ENCODE data around the gene ANKRD13A.
"Not testable (repeated sequence)": the region's sequence is repeated elsewhere in the genome, so short reads cannot be mapped to it uniquely, and the experiment has no call there.

The ANKRD13A gene

DNA sequence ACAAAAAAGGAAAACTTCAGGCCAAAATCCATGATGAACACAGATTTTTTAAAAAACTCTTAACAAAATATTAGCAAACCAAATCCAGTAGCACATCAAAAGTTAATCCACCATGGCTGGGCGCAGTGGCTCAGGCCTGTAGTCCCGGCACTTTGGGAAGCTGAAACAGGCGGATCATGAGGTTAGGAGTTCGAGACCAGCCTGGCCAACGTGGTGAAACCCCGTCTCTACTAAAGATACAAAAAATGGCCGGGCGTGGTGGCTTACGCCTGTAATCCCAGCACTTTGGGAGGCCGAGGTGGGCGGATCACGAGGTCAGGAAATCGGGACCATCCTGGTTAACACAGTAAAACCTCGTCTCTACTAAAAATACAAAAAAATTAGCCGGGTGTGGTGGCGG is 13.0 kb upstream of the ANKRD13A start:
- DNase-seq = not testable (repeated sequence)

DNA sequence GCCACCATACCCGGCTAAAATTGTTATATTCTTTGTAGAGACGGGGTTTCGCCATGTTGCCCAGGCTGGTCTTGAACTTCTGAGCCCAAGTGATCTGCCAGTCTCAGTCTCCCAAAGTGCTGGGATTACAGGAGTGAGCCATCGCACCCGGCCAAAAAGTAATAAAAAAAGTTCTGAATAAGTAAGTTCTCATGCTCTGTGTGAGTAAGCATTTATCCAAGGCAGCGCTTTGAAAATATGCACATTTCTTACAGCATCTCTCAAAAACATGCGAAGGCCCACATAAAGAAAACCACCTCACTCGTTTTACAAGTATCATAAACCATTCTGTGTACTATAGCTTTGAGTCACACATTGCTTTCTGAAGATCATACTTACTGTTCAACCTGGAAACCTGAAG is 11.6 kb upstream of the ANKRD13A start:
- peak; percentile 41 for DNase-seq

DNA sequence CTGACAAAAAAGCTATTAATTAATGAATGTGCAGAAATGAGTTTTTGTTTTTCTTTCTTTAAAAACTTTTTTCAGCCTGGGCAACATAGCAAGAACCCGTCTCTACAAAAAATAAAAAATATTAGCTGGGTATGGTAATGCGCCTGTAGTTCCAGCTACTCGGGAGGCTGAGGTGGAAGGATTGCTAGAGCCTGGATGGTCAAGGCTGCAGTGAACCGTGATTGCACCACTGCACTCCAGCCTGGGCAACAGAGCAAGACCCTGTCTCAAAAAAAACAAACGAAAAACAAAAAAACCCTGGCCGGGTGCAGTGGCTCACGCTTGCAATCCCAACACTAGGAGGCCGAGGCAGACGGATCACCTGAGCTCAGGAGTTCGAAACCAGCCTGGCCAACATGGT is 11.0 kb upstream of the ANKRD13A start:
- no peak for DNase-seq

- no peak for DNase-seq
Observed at GRCh38 chr12:109988903-109989302, 10.3 kb upstream of the ANKRD13A start.

DNA sequence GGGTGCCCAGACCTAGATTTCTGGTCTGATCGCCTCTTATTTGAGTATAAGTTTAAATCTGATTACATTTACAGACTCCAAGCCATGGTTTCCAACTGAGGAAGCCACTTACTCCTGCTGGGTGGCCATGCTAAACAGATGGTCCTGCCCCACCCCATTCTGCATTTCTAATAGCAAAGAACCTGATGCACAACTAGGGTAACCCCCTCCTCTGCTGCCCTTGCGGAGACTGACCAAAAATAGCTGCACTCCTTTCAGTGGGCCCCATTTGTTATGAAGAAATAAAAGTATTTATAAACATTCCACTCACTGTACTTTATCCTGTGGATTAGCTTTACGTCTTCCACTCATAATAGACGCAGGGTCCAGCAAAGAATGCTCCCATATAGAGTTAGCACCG is 9.8 kb upstream of the ANKRD13A start:
- no peak for DNase-seq

DNA sequence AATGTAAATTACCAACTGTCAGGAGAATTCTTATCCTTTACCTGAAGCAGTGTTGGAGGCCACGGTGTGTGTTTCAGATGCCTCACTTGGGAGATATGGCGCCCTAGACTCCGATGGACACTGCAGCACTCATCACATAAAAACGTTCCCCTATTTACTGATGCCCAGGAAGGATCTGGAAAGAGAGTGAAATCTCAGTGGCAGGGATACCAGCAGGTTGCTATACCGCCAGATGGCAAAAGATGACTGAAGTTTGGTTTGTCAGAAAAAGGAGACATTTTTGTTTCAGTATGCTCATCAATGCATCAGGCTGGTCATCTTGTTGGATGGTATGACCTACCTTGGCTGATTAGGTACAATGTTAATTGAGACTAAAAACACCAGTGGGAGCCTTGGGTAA is 7.6 kb upstream of the ANKRD13A start:
- DNase-seq = no peak

GRCh38 chr12:109993091-109993490 is 6.1 kb upstream of the ANKRD13A start:
- no peak for DNase-seq

DNA sequence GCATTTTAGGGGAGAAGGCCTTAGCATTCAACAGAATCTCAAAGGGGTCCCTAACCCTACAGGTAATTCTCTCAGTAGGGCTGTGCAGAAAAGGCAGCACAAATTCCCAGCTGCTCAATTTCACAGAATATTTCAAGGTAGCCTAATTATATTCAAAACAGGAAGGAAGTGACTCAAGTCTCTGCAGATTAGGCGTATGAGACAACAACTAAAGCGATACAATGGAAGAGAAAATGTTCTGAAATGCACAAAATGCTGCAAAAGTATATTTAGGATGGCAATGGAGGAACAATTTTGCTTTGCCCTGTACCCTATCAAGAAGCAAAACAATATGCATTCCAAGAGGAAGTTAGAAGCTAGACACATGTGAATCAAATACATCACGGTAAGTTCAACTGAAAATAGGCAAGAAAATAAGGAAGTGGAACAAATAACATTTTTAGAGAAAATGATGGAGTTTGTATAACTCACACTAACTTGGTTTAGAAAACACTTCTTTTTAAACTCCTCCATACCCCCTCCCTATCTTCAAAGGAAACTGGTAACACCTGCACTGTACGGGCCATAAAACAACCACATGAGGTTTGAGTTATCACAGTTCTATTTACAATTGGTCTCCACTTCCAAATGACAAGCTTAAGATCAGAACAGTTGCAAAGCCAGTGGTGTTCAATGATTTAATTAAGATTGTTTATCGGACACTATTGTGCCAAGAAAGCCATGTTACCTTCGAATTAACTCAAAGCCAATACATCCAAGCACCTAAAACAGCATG is 4.6 kb upstream of the ANKRD13A start:
- no peak for DNase-seq

GRCh38 chr12:109995361-109995685 is 3.9 kb upstream of the ANKRD13A start:
- no peak for DNase-seq

GRCh38 chr12:109995686-109996482 is 3.3 kb upstream of the ANKRD13A start, which contains the start of gene GIT2:
Gene GIT2, minus strand, starts transcription at chr12:109996368. Its CDS starts 144 bp downstream, at chr12:109996224.
- peak; percentile 96 for DNase-seq

- no peak for DNase-seq
Observed at GRCh38 chr12:109996483-109996853, 2.8 kb upstream of the ANKRD13A start.

GRCh38 chr12:109997393-109997792 is 1.8 kb upstream of the ANKRD13A start:
- DNase-seq = no peak

DNA sequence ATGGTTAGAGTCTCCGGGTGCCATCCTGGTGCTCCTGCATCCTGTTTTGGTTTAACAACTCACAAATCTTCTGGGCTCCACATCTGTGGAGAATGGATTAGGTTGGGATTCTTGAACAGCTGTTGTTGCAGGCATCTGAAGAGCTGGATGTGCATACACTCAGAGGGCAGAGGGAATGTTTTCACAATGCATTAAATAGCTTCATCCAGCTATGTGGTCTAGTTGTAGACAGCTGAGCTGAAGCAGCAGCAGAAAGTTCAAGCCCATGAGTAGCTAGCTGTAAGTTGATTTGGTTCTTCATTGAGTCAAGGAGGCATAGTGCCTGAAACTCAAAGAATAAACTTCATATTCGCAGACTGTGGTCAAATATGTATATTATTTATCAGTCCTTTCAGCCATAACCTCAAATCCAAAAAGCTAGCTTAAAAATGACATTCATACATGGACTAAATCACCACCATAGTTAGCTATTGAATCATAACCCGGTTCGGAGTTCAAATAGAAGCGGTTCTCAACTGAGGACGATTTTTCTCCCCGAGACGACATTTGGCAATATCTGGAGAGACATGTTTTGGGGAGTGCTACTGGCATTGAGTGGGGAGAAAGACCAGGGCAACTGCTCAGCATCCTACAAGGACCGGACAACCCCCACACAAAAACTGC is 858 bp upstream of the ANKRD13A start:
- no peak for DNase-seq

- DNase-seq = no peak
Observed at GRCh38 chr12:109999649-109999971, 380 bp downstream of the ANKRD13A start.

- DNase-seq = no peak
Observed at GRCh38 chr12:109999983-110000505, 814 bp downstream of the ANKRD13A start.

DNA sequence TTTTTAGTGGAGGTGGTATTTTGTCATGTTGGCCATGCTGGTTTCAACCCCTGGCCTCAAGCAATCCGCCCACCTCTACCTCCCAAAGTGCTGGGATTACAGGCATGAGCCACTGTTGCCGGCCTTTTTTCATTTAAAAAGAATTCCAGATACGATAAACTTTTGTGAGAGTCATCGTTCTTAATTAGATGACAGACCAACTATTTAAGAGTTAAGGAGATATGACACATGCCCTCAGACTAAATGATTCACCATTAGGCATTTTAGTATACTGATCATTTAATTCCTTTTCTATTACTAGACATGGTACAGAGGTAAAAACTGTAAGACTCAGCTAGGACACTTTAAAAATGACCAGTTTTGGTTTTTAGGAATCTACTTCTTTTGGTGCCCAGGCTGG is 2.4 kb downstream of the ANKRD13A start:
- no peak for DNase-seq

DNA sequence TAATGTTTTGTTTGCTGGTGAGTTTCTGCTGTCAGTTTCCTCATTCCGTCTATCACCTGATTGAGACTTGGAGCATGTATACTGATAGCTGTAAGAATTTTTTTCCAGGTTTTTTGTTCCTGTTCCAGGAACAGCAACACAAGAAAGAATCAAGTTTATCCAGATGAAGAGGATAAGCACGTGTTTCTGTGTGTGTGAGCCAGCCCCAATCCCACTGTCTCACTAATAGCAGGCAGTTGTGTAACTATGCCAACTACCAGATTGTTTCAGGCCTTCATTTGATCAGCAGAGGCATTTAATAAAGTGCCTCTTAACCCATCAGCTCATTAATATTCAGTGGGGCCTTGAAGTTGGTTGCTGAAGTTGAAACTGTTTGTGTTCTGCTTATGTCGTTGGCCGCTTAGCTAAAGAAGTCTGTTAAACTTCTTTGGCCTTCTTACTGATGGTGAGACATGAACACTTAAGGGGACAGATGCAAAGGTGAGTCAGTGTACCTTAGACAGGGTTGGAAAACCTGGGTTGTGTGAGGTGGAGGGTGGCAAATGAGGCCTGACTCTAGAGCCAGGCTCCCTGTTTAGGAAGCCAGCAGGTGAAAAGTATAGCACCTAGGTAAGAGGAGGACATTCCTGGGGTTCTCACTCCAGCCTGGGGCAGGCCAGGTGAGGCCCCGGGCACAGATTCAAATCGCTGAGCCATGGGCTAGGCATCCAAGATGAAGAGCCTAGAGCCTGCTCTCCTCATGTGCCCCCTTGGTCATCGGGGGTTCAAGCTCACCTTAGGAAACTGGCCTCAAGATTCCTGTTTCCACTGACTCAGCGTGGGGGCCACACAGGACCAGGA is 3.7 kb downstream of the ANKRD13A start:
- no peak for DNase-seq

GRCh38 chr12:110004598-110004997 is 5.4 kb downstream of the ANKRD13A start:
- no peak for DNase-seq

- peak; percentile 25 for DNase-seq
Observed at GRCh38 chr12:110005319-110005973, 6.2 kb downstream of the ANKRD13A start.

DNA sequence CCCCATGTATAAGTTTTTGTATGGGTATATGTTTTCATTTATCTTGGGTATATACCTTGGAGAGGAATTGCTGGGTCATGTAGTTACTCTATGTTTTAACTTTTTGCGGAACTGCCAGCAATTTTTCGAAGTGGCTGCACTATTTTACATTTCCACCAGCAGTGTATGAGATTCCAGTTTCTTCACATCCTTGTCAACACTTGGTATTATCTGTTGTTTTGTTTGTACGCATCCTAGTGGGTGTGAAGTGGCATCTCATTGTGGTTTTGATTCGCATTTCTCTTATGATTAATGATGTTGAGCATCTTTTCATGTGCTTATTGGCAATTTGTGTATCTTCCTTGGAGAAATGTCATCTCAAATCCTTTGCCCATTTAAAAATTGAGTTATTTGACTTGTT is 6.9 kb downstream of the ANKRD13A start:
- no peak for DNase-seq

DNA sequence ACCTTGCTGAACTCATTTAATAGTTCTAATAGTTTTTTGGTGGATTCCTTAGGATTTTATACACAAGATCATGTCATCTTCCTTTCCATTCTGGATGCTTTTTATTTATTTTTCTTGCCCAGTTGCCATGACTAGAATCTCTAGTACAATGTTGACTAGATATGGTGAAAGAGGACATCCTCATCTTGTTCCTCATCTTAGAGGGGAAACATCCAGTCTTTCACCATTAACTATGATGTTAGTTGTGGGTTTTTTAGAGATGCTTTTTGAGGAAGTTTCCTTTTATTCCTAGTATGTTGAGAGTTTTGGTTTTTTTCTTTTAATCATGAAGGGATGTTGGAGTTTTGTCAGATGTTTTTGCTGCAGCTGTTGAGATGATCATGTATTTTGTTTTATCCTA is 8.7 kb downstream of the ANKRD13A start:
- DNase-seq = no peak

DNA sequence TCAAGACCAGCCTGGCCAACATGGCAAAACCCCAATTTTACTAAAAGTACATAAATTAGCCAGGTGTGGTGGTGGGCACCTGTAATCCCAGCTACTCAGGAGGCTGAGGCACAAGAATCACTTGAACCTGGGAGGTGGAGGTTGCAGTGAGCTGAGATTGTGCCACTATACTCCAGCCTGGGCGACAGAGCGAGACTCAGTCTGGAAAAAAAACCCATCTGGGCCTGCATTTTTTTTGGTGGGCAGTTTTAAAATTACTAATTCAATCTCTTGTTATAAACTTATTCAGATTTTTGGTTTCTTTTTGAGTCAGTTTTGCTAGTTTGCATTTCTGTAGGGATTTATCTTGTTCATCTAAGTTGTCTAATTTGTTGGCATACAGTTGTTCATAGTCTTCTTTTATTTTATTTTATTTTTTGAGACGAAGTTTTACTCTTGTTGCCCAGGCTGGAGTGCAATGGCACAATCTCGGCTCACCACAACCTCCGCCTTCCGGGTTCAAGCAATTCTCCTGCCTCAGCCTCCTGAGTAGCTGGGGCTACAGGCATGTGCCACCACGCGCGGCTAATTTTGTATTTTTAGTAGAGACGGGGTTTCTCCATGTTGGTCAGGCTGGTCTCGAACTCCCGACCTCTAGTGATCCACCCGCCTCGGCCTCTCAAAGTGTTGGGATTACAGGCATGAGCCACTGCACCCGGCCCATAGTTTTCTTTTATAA is 9.6 kb downstream of the ANKRD13A start:
- DNase-seq = peak; percentile 27

Measured in stimulated activated CD4-positive, alpha-beta T cell treated with anti-CD3 and anti-CD28 coated beads, Interleukin-1b, Interleukin-23, amount 100 ng/mL, for 48 hours (primary cell).